ENCODE data around the gene C2orf92. TPM values are rescaled to one million over a fixed set of nuclear protein-coding genes. Genes with fewer than 3 reads are reported as not detected.

C2orf92 gene
- total RNA-seq, 2 donors from 2014 or later: 3.0 to 3.1 TPM

DNA sequence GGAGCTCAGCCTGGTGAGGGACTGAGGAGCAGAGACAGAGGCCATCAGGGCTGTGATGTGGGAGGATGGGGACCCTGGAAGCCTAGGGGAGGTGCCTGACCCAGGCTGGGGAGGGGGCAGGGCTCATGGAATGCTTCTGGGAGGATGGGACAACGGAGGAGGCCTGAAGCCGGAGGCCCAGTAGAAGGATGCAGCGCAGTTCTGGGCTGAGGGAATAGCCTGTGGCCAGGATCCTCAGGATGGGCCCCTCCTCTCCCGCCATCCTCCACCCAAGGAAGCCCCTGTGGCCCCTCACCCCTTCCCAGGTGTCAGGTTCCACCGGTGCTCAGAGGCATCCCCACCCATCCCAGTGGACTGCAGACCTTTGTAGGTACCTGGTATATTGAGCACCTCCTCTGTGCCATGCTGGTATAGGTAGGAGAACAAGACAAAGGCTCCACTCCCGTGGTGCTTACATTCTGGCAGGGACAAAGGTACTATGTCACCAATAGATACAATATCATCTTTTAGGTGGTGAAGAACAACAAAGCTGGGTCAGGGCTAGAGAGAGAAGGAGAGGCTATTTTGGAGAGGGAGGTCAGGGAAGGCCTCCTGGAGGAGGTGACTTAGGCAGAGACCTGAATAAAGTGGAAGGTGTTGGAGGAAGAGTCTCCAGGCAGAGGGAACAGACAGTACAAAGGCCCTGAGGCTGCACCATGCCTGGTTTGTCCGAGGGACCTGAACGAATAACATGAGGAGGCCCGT lies 46.6 kb downstream of the C2orf92 start:
- H3K27me3 ChIP-seq: no peaks in the 10 kb centered on the region

DNA sequence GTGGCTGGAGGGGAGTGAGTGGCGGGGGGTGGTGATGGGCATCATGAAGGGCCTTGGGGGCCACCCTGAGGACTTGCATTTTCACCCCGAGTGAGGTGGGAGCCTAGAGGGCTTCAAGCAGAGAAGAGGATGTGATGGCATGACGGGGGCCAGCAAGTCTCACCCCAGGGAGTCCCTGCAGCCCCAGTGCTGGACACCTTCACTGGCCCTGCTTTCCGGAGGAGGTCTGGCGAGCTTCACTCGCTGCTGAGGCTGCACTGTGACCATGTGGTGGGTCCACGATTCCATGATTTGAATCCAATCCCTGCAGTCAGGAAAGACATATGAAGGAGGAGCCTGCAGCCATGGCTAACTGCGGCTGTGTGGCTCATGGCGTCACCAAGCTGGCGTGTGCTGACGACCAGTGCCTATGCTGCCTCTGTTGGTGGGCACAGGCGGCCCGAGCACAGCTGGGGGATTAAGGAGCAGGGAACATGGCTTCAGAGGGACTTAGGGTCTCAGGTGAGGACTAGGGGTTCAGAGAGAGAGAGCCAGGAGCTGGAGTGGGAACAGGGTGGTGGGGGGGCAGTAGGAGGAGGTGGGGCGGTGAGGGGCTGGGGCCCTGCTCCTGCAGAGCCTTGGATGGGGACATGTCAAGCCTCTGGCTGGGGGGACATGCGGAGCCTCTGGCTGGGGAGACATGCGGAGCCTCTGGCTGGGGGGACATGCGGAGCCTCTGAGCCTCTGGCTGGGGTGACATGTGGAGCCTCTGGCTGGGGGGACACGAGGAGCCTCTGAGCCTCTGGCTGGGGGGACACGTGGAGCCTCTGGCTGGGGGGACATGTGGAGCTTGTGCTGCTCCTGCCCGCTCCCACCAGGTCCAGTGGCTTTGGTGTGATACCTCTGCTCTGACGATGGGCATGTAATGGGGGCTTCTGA lies 47.4 kb downstream of the C2orf92 start:
- no peak for DNase-seq (ENCODE audit: low spot score)
- no peaks in the 10 kb centered on the region for H3K36me3 ChIP-seq
- H3K9me3 ChIP-seq: no peaks in the 10 kb centered on the region
- TF ChIP-seq CTCF (IDR thresholded peaks at IDR 0.05): no peak
- H3K27ac ChIP-seq: no peak overlapping the region
- no peaks in the 10 kb centered on the region for H3K27me3 ChIP-seq
- no peak overlapping the region for H3K4me3 ChIP-seq
- no peaks in the 10 kb centered on the region for H3K4me1 ChIP-seq

More for the DNA sequence above, 46.6 kb downstream of the C2orf92 start:
- H3K4me3 ChIP-seq: no peak overlapping the region
- H3K9me3 ChIP-seq: no peaks in the 10 kb centered on the region
- no peak for TF ChIP-seq CTCF (IDR thresholded peaks at IDR 0.05)
- no peak for DNase-seq (ENCODE audit: low spot score)
- H3K4me1 ChIP-seq: no peaks in the 10 kb centered on the region
- no peak overlapping the region for H3K27ac ChIP-seq
- no peaks in the 10 kb centered on the region for H3K36me3 ChIP-seq

DNA sequence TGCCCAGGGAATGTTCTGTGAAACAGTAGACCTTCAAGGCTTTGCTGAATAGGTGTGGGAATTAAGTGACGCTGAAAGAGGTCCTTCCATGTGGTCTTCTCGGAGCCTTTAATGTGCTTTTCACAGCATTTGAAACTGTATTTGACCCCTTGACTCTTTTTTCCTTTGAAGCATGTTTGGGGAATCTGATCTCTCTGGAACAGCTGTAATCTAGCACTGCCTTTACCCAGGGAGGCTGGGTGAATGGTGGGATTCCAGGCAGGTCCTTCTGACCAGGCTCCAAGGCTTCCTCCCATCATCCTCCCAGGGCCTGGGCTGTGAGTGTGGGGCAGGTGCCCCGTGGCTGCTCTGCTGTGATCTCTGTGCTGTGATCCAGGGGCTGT lies 48.1 kb downstream of the C2orf92 start:
- H3K36me3 ChIP-seq: no peaks in the 10 kb centered on the region
- no peak overlapping the region for H3K27ac ChIP-seq
- no peak for DNase-seq (ENCODE audit: low spot score)
- H3K4me1 ChIP-seq: no peaks in the 10 kb centered on the region
- H3K9me3 ChIP-seq: no peaks in the 10 kb centered on the region
- no peak for TF ChIP-seq CTCF (IDR thresholded peaks at IDR 0.05)
- H3K4me3 ChIP-seq: no peak overlapping the region
- H3K27me3 ChIP-seq: no peaks in the 10 kb centered on the region

DNA sequence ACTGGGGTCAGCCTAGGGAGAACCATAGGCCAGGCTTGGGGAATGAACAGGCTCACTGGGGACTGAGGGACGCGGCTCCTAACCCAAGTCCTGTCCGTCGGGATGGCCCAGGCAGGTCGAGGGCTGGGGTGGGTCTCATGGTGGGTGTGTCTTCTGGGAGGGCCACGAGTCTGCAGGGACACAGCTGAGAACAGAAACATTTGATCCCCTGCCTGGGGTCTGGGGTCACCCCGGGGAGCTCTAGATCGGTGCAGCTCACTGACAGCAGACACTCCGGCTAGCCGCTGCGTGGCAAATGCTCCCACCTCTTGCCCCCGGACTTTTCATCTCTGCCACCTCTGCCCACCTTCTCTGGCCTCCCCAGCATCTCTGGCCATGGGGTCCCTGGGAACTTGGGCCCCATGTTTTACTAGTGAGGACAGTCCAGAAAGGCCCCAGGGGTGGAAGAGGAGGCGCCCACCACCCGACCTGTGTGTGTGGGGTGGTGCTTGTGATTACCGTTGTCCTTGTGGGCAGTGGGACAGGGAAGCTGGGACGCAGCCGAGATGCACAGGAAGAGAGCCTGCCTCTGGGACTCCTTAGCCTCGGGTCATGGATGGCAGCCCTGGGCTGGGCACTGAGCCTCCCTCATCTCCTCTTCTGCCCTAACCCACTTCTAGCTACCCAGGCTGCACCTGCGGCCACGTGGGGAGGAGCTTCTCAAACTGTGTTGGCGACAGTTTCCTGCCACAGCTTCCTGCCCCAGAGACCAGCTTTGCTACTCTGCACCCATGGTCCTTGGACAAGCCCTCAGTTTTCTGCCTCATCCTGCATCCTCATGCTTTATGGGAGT lies 48.8 kb downstream of the C2orf92 start:
- no peak for DNase-seq (ENCODE audit: low spot score)
- no peaks in the 10 kb centered on the region for H3K9me3 ChIP-seq
- no peak overlapping the region for H3K4me3 ChIP-seq
- H3K4me1 ChIP-seq: no peaks in the 10 kb centered on the region
- no peak overlapping the region for H3K27ac ChIP-seq
- no peak for TF ChIP-seq CTCF (IDR thresholded peaks at IDR 0.05)
- no peaks in the 10 kb centered on the region for H3K36me3 ChIP-seq
- no peaks in the 10 kb centered on the region for H3K27me3 ChIP-seq

DNA sequence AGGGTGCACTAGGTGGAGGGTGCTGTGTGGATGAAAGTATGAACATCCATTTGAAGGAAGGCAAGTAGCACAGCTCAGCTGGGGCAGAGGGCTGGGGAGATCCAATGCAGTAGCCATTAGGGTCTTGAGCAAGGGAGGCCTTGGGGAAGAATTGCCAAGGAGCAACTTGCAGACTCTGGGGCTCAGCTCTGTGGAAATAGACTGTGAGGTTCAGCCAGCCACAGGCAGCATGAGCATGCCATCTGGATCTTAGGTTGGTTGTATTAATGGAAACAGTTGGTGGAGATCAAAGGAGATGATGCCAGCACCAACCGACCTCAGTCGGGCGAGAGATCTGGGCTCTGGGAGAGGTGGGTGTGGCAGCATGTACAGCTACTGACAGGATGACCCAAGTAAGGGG lies 49.4 kb downstream of the C2orf92 start:
- H3K4me3 ChIP-seq: no peak overlapping the region
- DNase-seq (ENCODE audit: low spot score): no peak
- H3K27ac ChIP-seq: no peak overlapping the region

More for the DNA sequence above, 49.4 kb downstream of the C2orf92 start:
- no peak for TF ChIP-seq CTCF (IDR thresholded peaks at IDR 0.05)
- H3K9me3 ChIP-seq: no peaks in the 10 kb centered on the region
- no peaks in the 10 kb centered on the region for H3K36me3 ChIP-seq
- H3K4me1 ChIP-seq: no peaks in the 10 kb centered on the region
- H3K27me3 ChIP-seq: no peaks in the 10 kb centered on the region

All from right atrium auricular region (tissue), 2 donors.